GM18499 (cell line): ENCODE data around the gene PYGM.

Experiments
- ATAC-seq: cut with Tn5 transposase; IDR thresholded peaks from one replicate; pipeline ENCODE4 v1.9.1; 2021; ENCODE audit warnings: moderate number of reproducible peaks; ENCODE audit not compliant: insufficient read depth, unreplicated experiment

Gene PYGM

GRCh38 chr11:64769283-64769682 is 9.5 kb upstream of the PYGM start:
- no peak for ATAC-seq

- no peak for ATAC-seq
Observed at GRCh38 chr11:64768300-64768694, 8.5 kb upstream of the PYGM start.

- no peak for ATAC-seq
Observed at GRCh38 chr11:64767344-64768299, 7.8 kb upstream of the PYGM start.

- no peak for ATAC-seq
Observed at GRCh38 chr11:64766881-64767280, 7.1 kb upstream of the PYGM start.

- ATAC-seq, result no peak
Observed at GRCh38 chr11:64765851-64766665, 6.3 kb upstream of the PYGM start.

- ATAC-seq, result no peak
Observed at GRCh38 chr11:64765291-64765850, 5.6 kb upstream of the PYGM start.

- no peak for ATAC-seq
Observed at GRCh38 chr11:64764753-64765152, 5.0 kb upstream of the PYGM start.

GRCh38 chr11:64764040-64764611 is 4.4 kb upstream of the PYGM start:
- ATAC-seq, result no peak

GRCh38 chr11:64763526-64764039 is 3.8 kb upstream of the PYGM start:
- ATAC-seq, result no peak

- ATAC-seq, result no peak
Observed at GRCh38 chr11:64762674-64763525, 3.1 kb upstream of the PYGM start.

- no peak for ATAC-seq
Observed at GRCh38 chr11:64762277-64762673, 2.5 kb upstream of the PYGM start.

GRCh38 chr11:64760759-64761420 is 1.1 kb upstream of the PYGM start:
- ATAC-seq, result no peak

- no peak for ATAC-seq
Observed at GRCh38 chr11:64759131-64759721, 548 bp downstream of the PYGM start.

- ATAC-seq, result no peak
Observed at GRCh38 chr11:64758330-64759079, 1.3 kb downstream of the PYGM start.

- ATAC-seq, result no peak
Observed at GRCh38 chr11:64757549-64758329, 2.0 kb downstream of the PYGM start.

GRCh38 chr11:64755681-64756361 is 4.0 kb downstream of the PYGM start:
- ATAC-seq, result no peak
